ENCODE measurements around the gene ABHD16A. TPM values are rescaled to one million over a fixed set of nuclear protein-coding genes. Genes with fewer than 3 reads are reported as not detected.

ABHD16A gene
- total RNA-seq, 1 donor from 2014 or later, result 96.9 TPM

GRCh38 chr6:31737991-31738979, 35.2 kb upstream of the ABHD16A start:
- peaks cover 8% of the 10 kb centered on the region for H3K36me3 Mint-ChIP-seq (ENCODE audit: insufficient read depth)
- no peaks in the 10 kb centered on the region for H3K9me3 Mint-ChIP-seq (ENCODE audit: low read depth)
- DNase-seq (ENCODE audit: low spot score, unreplicated experiment), result no peak
- peak overlapping the region; percentile 98 for H3K27ac Mint-ChIP-seq
- no peaks in the 10 kb centered on the region for H3K27me3 Mint-ChIP-seq
- TF ChIP-seq, protein P1, sequence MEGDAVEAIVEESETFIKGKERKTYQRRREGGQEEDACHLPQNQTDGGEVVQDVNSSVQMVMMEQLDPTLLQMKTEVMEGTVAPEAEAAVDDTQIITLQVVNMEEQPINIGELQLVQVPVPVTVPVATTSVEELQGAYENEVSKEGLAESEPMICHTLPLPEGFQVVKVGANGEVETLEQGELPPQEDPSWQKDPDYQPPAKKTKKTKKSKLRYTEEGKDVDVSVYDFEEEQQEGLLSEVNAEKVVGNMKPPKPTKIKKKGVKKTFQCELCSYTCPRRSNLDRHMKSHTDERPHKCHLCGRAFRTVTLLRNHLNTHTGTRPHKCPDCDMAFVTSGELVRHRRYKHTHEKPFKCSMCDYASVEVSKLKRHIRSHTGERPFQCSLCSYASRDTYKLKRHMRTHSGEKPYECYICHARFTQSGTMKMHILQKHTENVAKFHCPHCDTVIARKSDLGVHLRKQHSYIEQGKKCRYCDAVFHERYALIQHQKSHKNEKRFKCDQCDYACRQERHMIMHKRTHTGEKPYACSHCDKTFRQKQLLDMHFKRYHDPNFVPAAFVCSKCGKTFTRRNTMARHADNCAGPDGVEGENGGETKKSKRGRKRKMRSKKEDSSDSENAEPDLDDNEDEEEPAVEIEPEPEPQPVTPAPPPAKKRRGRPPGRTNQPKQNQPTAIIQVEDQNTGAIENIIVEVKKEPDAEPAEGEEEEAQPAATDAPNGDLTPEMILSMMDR (IDR thresholded peaks at IDR 0.05; ENCODE audit: unreplicated experiment), result no peak
- peaks cover 47% of the 10 kb centered on the region for H3K4me1 Mint-ChIP-seq (ENCODE audit: low read depth)
- peak overlapping the region; percentile 99 for H3K4me3 Mint-ChIP-seq (ENCODE audit: low read depth)

DNA sequence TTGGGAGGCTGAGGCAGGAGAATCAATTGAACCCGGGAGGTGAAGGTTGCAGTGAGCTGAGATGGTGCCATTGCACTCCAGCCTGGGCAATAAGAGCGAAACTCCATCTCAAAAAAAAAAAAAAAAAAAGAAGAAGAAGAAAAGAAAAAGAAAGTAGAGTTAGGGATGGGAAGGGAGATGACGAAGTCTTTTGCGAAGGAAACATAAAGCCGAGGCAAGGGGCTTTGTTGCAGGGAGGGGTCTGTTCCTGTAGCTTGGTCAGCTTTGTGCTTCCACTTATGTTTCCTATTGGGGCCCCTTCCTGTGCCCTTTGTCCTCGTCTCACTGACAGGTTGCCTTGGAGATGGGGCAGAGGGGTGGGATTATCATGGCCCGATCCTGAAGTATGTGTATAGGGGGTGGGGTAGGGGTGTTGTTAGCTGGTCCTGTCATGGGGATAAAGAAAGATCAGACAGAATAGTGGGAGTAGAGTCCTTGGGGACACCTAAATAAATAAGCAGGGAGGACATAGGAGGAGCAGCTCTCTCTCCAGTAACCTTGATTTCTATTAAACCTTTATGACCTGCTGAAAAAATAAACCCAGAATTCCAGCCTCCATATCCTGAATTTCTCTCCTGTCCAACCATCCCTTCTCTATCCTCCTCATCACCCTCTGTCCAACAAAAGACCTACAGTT, 34.3 kb upstream of the ABHD16A start:
- no peaks in the 10 kb centered on the region for H3K9me3 Mint-ChIP-seq (ENCODE audit: low read depth)
- no peaks in the 10 kb centered on the region for H3K27me3 Mint-ChIP-seq
- H3K36me3 Mint-ChIP-seq (ENCODE audit: insufficient read depth), result peaks cover 10% of the 10 kb centered on the region
- H3K27ac Mint-ChIP-seq, result peak overlapping the region; percentile 98
- H3K4me3 Mint-ChIP-seq (ENCODE audit: low read depth), result peak overlapping the region; percentile 99
- TF ChIP-seq, protein P1 (IDR thresholded peaks at IDR 0.05; ENCODE audit: unreplicated experiment), result no peak
- H3K4me1 Mint-ChIP-seq (ENCODE audit: low read depth), result peaks cover 49% of the 10 kb centered on the region
- DNase-seq (ENCODE audit: low spot score, unreplicated experiment), result no peak

GRCh38 chr6:31736768-31737314, 33.7 kb upstream of the ABHD16A start:
- Mint-ChIP-seq H3K4me3 (ENCODE audit: low read depth) (peak overlapping the region; percentile 99), H3K36me3 (ENCODE audit: insufficient read depth) (peaks cover 14% of the 10 kb centered on the region), H3K27ac (peak overlapping the region; percentile 98), H3K4me1 (ENCODE audit: low read depth) (peaks cover 49% of the 10 kb centered on the region), H3K27me3 (no peaks in the 10 kb centered on the region), H3K9me3 (ENCODE audit: low read depth) (no peaks in the 10 kb centered on the region)
- TF ChIP-seq, protein P1 (IDR thresholded peaks at IDR 0.05; ENCODE audit: unreplicated experiment), result no peak
- no peak for DNase-seq (ENCODE audit: low spot score, unreplicated experiment)

DNA sequence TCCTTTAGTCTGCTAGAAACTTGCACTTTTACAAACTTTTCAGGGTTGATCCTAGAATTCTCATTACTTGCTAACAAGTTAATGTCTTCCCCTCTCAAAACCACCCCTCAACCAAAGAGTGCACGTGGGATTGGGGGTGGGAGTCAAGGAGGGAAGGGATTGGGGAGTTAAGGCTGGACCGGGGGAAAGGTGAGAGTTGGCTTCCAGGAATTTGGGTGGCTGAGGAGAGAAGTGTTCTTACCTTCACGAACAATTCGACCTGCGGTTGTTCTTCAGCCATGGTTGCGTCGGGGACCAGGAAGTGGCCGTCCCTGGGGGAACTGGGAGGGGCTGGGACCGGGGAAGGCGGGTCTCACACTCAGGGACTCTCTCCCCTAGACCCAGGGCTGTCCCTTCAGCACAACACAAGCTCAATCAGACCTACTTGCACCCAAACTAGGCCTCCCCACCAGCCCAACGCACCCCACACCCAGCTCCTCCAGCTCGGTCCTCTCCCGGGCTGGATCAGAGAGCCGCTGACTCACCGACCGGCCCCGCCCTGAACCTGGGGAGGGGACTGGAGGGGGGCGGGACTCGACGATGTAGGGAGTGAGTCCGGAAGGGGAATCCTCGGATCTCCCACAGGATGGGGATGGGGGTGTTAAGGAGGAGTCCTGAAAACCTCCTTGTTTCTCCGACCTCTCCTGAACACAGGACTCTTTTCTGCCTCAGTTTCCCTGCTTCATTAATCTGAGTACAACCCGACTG, 33.1 kb upstream of the ABHD16A start, which contains the start of gene CLIC1:
CLIC1 (minus strand) TSS at position 510 of the 747 bp plus-strand sequence; CDS start at position 280, 230 bp downstream.
- H3K4me3 Mint-ChIP-seq (ENCODE audit: low read depth), result peak within 1 kb of the TSS; percentile 99
- no peaks in the 10 kb centered on the region for H3K27me3 Mint-ChIP-seq
- peaks cover 16% of the 10 kb centered on the region for H3K36me3 Mint-ChIP-seq (ENCODE audit: insufficient read depth)
- peaks cover 49% of the 10 kb centered on the region for H3K4me1 Mint-ChIP-seq (ENCODE audit: low read depth)
- peak; percentile 35 for DNase-seq (ENCODE audit: low spot score, unreplicated experiment)
- H3K27ac Mint-ChIP-seq, result peak within 1 kb of the TSS; percentile 98
- H3K9me3 Mint-ChIP-seq (ENCODE audit: low read depth), result no peaks in the 10 kb centered on the region
- TF ChIP-seq, protein P1 (IDR thresholded peaks at IDR 0.05; ENCODE audit: unreplicated experiment), result no peak
